ENCODE measurements around the gene CCDC91.

The CCDC91 gene

GRCh38 chr12:28190321-28191050 is at the start of gene CCDC91:
CCDC91 (plus strand) TSS chr12:28190456; CDS start chr12:28257216, 66,760 bp downstream.
- DNase-seq, result peak; percentile 88
- Mint-ChIP-seq H3K27me3 (no peaks in the 10 kb centered on the region), H3K9me3 (peaks cover 7% of the 10 kb centered on the region), H3K4me1 (peaks cover 58% of the 10 kb centered on the region), H3K27ac (peak within 1 kb of the TSS; percentile 98), H3K4me3 (peak within 1 kb of the TSS; percentile 91), H3K36me3 (ENCODE audit: low read depth) (peaks cover 25% of the 10 kb centered on the region)
- ATAC-seq, result peak; percentile 82

- no peak for DNase-seq
- no peaks in the 10 kb centered on the region for H3K4me1 Mint-ChIP-seq
- H3K4me3 Mint-ChIP-seq, result no peak overlapping the region
- ATAC-seq, result no peak
- no peak overlapping the region for H3K27ac Mint-ChIP-seq
- H3K27me3 Mint-ChIP-seq, result peaks cover 4% of the 10 kb centered on the region
- no peaks in the 10 kb centered on the region for H3K9me3 Mint-ChIP-seq
- no peaks in the 10 kb centered on the region for H3K36me3 Mint-ChIP-seq (ENCODE audit: low read depth)
Measured at GRCh38 chr12:28144059-28144458, 46.2 kb upstream of the CCDC91 start.

GRCh38 chr12:28144532-28144931 is 45.7 kb upstream of the CCDC91 start:
- H3K4me1 Mint-ChIP-seq, result no peaks in the 10 kb centered on the region
- H3K27me3 Mint-ChIP-seq, result peaks cover 4% of the 10 kb centered on the region
- H3K36me3 Mint-ChIP-seq (ENCODE audit: low read depth), result no peaks in the 10 kb centered on the region
- ATAC-seq (no peak), DNase-seq (no peak)
- no peak overlapping the region for H3K4me3 Mint-ChIP-seq
- no peak overlapping the region for H3K27ac Mint-ChIP-seq
- H3K9me3 Mint-ChIP-seq, result no peaks in the 10 kb centered on the region

- no peak for ATAC-seq
- Mint-ChIP-seq H3K27me3 (peaks cover 4% of the 10 kb centered on the region), H3K27ac (no peak overlapping the region), H3K4me1 (no peaks in the 10 kb centered on the region), H3K4me3 (no peak overlapping the region), H3K9me3 (no peaks in the 10 kb centered on the region), H3K36me3 (ENCODE audit: low read depth) (no peaks in the 10 kb centered on the region)
- DNase-seq, result no peak
Measured at GRCh38 chr12:28145216-28145615, 45.0 kb upstream of the CCDC91 start.

GRCh38 chr12:28149279-28149678 is 41.0 kb upstream of the CCDC91 start:
- Mint-ChIP-seq H3K4me3 (no peak overlapping the region), H3K27ac (no peak overlapping the region), H3K36me3 (ENCODE audit: low read depth) (no peaks in the 10 kb centered on the region), H3K27me3 (no peaks in the 10 kb centered on the region), H3K4me1 (no peaks in the 10 kb centered on the region), H3K9me3 (no peaks in the 10 kb centered on the region)
- no peak for DNase-seq
- no peak for ATAC-seq

- no peak for DNase-seq
- Mint-ChIP-seq H3K27ac (no peak overlapping the region), H3K27me3 (no peaks in the 10 kb centered on the region), H3K4me1 (no peaks in the 10 kb centered on the region), H3K36me3 (ENCODE audit: low read depth) (no peaks in the 10 kb centered on the region), H3K4me3 (no peak overlapping the region), H3K9me3 (no peaks in the 10 kb centered on the region)
- ATAC-seq, result no peak
Measured at GRCh38 chr12:28156362-28156761, 33.9 kb upstream of the CCDC91 start.

GRCh38 chr12:28156804-28157203 is 33.5 kb upstream of the CCDC91 start:
- H3K27me3 Mint-ChIP-seq, result no peaks in the 10 kb centered on the region
- no peak overlapping the region for H3K27ac Mint-ChIP-seq
- no peak overlapping the region for H3K4me3 Mint-ChIP-seq
- no peak for ATAC-seq
- no peaks in the 10 kb centered on the region for H3K36me3 Mint-ChIP-seq (ENCODE audit: low read depth)
- H3K4me1 Mint-ChIP-seq, result no peaks in the 10 kb centered on the region
- no peaks in the 10 kb centered on the region for H3K9me3 Mint-ChIP-seq
- no peak for DNase-seq

GRCh38 chr12:28158353-28158752 is 31.9 kb upstream of the CCDC91 start:
- ATAC-seq (no peak), DNase-seq (no peak)
- Mint-ChIP-seq H3K4me3 (no peak overlapping the region), H3K27me3 (no peaks in the 10 kb centered on the region), H3K4me1 (no peaks in the 10 kb centered on the region), H3K27ac (no peak overlapping the region), H3K9me3 (no peaks in the 10 kb centered on the region), H3K36me3 (ENCODE audit: low read depth) (peaks cover 1% of the 10 kb centered on the region)

GRCh38 chr12:28159688-28160087 is 30.6 kb upstream of the CCDC91 start:
- no peak overlapping the region for H3K27ac Mint-ChIP-seq
- no peaks in the 10 kb centered on the region for H3K9me3 Mint-ChIP-seq
- no peak for ATAC-seq
- peaks cover 2% of the 10 kb centered on the region for H3K27me3 Mint-ChIP-seq
- H3K36me3 Mint-ChIP-seq (ENCODE audit: low read depth), result peaks cover 2% of the 10 kb centered on the region
- H3K4me3 Mint-ChIP-seq, result no peak overlapping the region
- DNase-seq, result no peak
- no peaks in the 10 kb centered on the region for H3K4me1 Mint-ChIP-seq

- no peaks in the 10 kb centered on the region for H3K9me3 Mint-ChIP-seq
- H3K4me3 Mint-ChIP-seq, result no peak overlapping the region
- H3K36me3 Mint-ChIP-seq (ENCODE audit: low read depth), result peaks cover 2% of the 10 kb centered on the region
- H3K27ac Mint-ChIP-seq, result no peak overlapping the region
- no peaks in the 10 kb centered on the region for H3K4me1 Mint-ChIP-seq
- DNase-seq, result no peak
- ATAC-seq, result no peak
- peaks cover 2% of the 10 kb centered on the region for H3K27me3 Mint-ChIP-seq
Measured at GRCh38 chr12:28161697-28162096, 28.6 kb upstream of the CCDC91 start.

GRCh38 chr12:28162697-28163096 is 27.6 kb upstream of the CCDC91 start:
- H3K27ac Mint-ChIP-seq, result no peak overlapping the region
- DNase-seq (no peak), ATAC-seq (no peak)
- no peak overlapping the region for H3K4me3 Mint-ChIP-seq
- peaks cover 2% of the 10 kb centered on the region for H3K27me3 Mint-ChIP-seq
- H3K9me3 Mint-ChIP-seq, result no peaks in the 10 kb centered on the region
- H3K4me1 Mint-ChIP-seq, result no peaks in the 10 kb centered on the region
- peaks cover 2% of the 10 kb centered on the region for H3K36me3 Mint-ChIP-seq (ENCODE audit: low read depth)

- Mint-ChIP-seq H3K9me3 (peaks cover 4% of the 10 kb centered on the region), H3K27me3 (peaks cover 2% of the 10 kb centered on the region), H3K27ac (no peak overlapping the region), H3K4me1 (no peaks in the 10 kb centered on the region), H3K36me3 (ENCODE audit: low read depth) (peaks cover 2% of the 10 kb centered on the region), H3K4me3 (no peak overlapping the region)
- DNase-seq (no peak), ATAC-seq (no peak)
Measured at GRCh38 chr12:28164644-28165275, 25.5 kb upstream of the CCDC91 start.

GRCh38 chr12:28167981-28168485 is 22.2 kb upstream of the CCDC91 start:
- H3K9me3 Mint-ChIP-seq, result peaks cover 8% of the 10 kb centered on the region
- ATAC-seq, result no peak
- H3K4me1 Mint-ChIP-seq, result peaks cover 10% of the 10 kb centered on the region
- H3K4me3 Mint-ChIP-seq, result no peak overlapping the region
- H3K27ac Mint-ChIP-seq, result no peak overlapping the region
- no peak for DNase-seq
- H3K36me3 Mint-ChIP-seq (ENCODE audit: low read depth), result peaks cover 2% of the 10 kb centered on the region
- peaks cover 2% of the 10 kb centered on the region for H3K27me3 Mint-ChIP-seq

GRCh38 chr12:28171356-28172060 is 18.7 kb upstream of the CCDC91 start:
- no peak for ATAC-seq
- Mint-ChIP-seq H3K27me3 (no peaks in the 10 kb centered on the region), H3K4me1 (peaks cover 10% of the 10 kb centered on the region), H3K27ac (no peak overlapping the region), H3K9me3 (peaks cover 9% of the 10 kb centered on the region), H3K36me3 (ENCODE audit: low read depth) (no peaks in the 10 kb centered on the region), H3K4me3 (no peak overlapping the region)
- no peak for DNase-seq
